GM19351 (cell line): ENCODE results near the gene VWCE.

Source experiments
- ATAC-seq: cut with Tn5 transposase; IDR thresholded peaks from one replicate; pipeline ENCODE4 v1.9.1; 2021; ENCODE audit warnings: mild to moderate bottlenecking, moderate library complexity; ENCODE audit not compliant: unreplicated experiment

The VWCE gene

GRCh38 chr11:61328351-61328750 is 33.2 kb upstream of the VWCE start:
- ATAC-seq, result no peak

- ATAC-seq, result no peak
Observed at GRCh38 chr11:61327669-61328071, 32.6 kb upstream of the VWCE start.

GRCh38 chr11:61325649-61326414 is 30.7 kb upstream of the VWCE start:
- no peak for ATAC-seq

GRCh38 chr11:61315260-61315659 is 20.1 kb upstream of the VWCE start:
- ATAC-seq, result no peak

- no peak for ATAC-seq
Observed at GRCh38 chr11:61310749-61311148, 15.6 kb upstream of the VWCE start.

- ATAC-seq, result no peak
Observed at GRCh38 chr11:61309739-61310138, 14.6 kb upstream of the VWCE start.

GRCh38 chr11:61309141-61309540 is 14.0 kb upstream of the VWCE start:
- no peak for ATAC-seq

- no peak for ATAC-seq
Observed at GRCh38 chr11:61307354-61307753, 12.2 kb upstream of the VWCE start.

GRCh38 chr11:61306221-61306620 is 11.1 kb upstream of the VWCE start:
- ATAC-seq, result no peak

- no peak for ATAC-seq
Observed at GRCh38 chr11:61305417-61305816, 10.3 kb upstream of the VWCE start.

GRCh38 chr11:61303725-61304124 is 8.6 kb upstream of the VWCE start:
- no peak for ATAC-seq

- ATAC-seq, result no peak
Observed at GRCh38 chr11:61302550-61302949, 7.4 kb upstream of the VWCE start.

GRCh38 chr11:61298663-61299244 is 3.6 kb upstream of the VWCE start:
- no peak for ATAC-seq

- no peak for ATAC-seq
Observed at GRCh38 chr11:61297746-61298145, 2.6 kb upstream of the VWCE start.

- ATAC-seq, result no peak
Observed at GRCh38 chr11:61297341-61297740, 2.2 kb upstream of the VWCE start.

GRCh38 chr11:61295596-61295926 is 445 bp upstream of the VWCE start:
- no peak for ATAC-seq

GRCh38 chr11:61293867-61294716 is 1.0 kb downstream of the VWCE start:
- ATAC-seq, result peak; percentile 39

- no peak for ATAC-seq
Observed at GRCh38 chr11:61292356-61292755, 2.8 kb downstream of the VWCE start.

GRCh38 chr11:61290905-61291690 is 4.0 kb downstream of the VWCE start:
- ATAC-seq, result no peak

GRCh38 chr11:61287338-61287977 is 7.7 kb downstream of the VWCE start:
- no peak for ATAC-seq

GRCh38 chr11:61283613-61284012 is 11.5 kb downstream of the VWCE start:
- no peak for ATAC-seq
